Brain microvascular endothelial cell (primary cell): Measurements from ENCODE around the gene KATNAL1.
A peak's percentile ranks its signal among the peaks of the same experiment; 100 is the strongest.

Experiments
- DNase-seq: peaks from one replicate; pipeline ENCODE4 v3.0.0-alpha.2; 2020
- H3K27ac ChIP-seq: fragments of 250-450 bp; sonication (Bioruptor Pico); 2 replicates; pipeline ENCODE4 v1.5.1; 2020; ENCODE audit warnings: mild to moderate bottlenecking, moderate library complexity
- H3K27me3 ChIP-seq: fragments of 250-450 bp; sonication (Bioruptor Pico); replicated peaks from 2 replicates; pipeline ENCODE4 v1.5.1; 2020; ENCODE audit warnings: mild to moderate bottlenecking
- H3K36me3 ChIP-seq: fragments of 250-450 bp; sonication (Bioruptor Pico); replicated peaks from 2 replicates; pipeline ENCODE4 v1.5.1; 2020; ENCODE audit warnings: mild to moderate bottlenecking
- H3K4me3 ChIP-seq: 2 replicates; pipeline ENCODE4 v1.5.1; 2011; ENCODE audit warnings: low read depth, mild to moderate bottlenecking, control low read depth, low read length, moderate library complexity
- CTCF ChIP-seq: IDR thresholded peaks from 2 replicates; pipeline ENCODE4 v1.5.1; 2011; ENCODE audit warnings: low read depth, mild to moderate bottlenecking, moderate library complexity, low read length, control low read depth, inconsistent platforms; ENCODE audit errors: missing control alignments
- in situ Hi-C: cut with HindIII; loops from 2 replicates; pipeline ENCODE4 v1.10.0; 2017; ENCODE audit warnings: low sequenced_read_pairs, low pct_ligation_motif_present

The KATNAL1 gene

GRCh38 chr13:30337061-30337610 lies 29.8 kb upstream of the KATNAL1 start:
- DNase-seq, result no peak
- in situ Hi-C loops, result no loop called here
- H3K36me3 ChIP-seq, result no peaks in the 10 kb centered on the region
- H3K27ac ChIP-seq, result no peak overlapping the region
- H3K27me3 ChIP-seq, result no peaks in the 10 kb centered on the region
- no peak overlapping the region for H3K4me3 ChIP-seq
- TF ChIP-seq CTCF, result no peak

GRCh38 chr13:30334663-30335386 lies 27.5 kb upstream of the KATNAL1 start:
- Histone ChIP-seq H3K36me3 (no peaks in the 10 kb centered on the region), H3K27me3 (no peaks in the 10 kb centered on the region), H3K4me3 (no peak overlapping the region), H3K27ac (no peak overlapping the region)
- DNase-seq, result no peak
- peak; percentile 58 for TF ChIP-seq CTCF
- in situ Hi-C loops, result no loop called here

- H3K4me3 ChIP-seq, result no peak overlapping the region
- no peak for DNase-seq
- H3K27ac ChIP-seq, result no peak overlapping the region
- TF ChIP-seq CTCF, result no peak
- no peaks in the 10 kb centered on the region for H3K27me3 ChIP-seq
- in situ Hi-C loops, result no loop called here
- no peaks in the 10 kb centered on the region for H3K36me3 ChIP-seq
Measured at GRCh38 chr13:30333616-30334015, 26.3 kb upstream of the KATNAL1 start.

DNA sequence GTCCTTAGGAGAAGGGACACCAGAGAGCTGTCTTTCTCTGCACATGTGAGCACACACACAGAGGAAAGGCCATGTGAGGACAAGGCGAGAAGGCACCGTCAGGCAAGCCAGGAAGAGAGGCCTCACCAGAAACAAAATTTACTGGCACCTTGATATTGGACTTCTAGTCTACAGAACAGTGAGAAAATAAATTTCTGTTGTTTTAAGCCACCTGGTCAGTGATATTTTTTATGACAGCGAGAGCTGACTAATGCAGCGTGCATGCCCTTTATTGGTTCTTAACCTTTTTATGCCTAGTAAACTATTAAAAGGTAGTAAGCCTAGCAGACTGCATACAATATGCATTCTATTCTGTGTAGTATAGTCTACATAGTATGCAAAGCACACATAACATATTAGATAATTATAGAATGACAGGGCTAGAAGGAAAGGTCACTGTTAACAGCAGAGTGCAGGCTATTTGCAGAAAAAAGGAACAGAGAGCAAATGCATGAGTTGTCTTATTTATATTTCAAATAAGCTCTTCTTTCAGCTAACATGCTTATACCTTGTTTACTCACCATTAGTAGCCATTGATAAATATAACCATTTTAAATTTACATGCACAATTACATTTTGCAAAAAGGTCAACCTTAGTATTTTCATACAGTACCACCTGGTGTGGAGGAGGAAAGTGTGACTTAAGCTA lies 25.2 kb upstream of the KATNAL1 start:
- Histone ChIP-seq H3K27me3 (no peaks in the 10 kb centered on the region), H3K4me3 (no peak overlapping the region), H3K27ac (no peak overlapping the region), H3K36me3 (no peaks in the 10 kb centered on the region)
- no peak for DNase-seq
- in situ Hi-C loops, result no loop called here
- no peak for TF ChIP-seq CTCF

DNA sequence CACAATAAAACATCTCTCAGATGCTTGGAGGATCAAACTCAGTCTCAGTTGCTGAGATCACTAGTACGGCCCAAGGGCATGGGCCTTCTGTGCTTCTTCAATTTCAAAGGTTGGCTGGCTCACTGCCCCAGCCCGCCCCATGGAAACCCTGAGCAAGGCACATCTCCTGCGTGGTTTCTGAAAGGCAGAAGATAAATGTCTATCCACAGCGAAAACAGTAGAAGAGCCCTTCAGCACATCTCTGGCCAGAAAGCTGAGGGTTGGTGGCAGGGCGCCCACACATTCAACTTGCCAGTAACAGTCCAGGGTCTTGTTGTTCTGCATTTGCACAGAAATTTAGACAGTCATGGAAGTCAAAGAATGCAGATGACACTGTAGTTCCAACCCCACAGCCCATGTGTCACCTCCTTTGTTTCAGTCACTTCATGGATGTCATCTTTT lies 24.0 kb upstream of the KATNAL1 start:
- Histone ChIP-seq H3K27me3 (no peaks in the 10 kb centered on the region), H3K36me3 (no peaks in the 10 kb centered on the region), H3K27ac (no peak overlapping the region), H3K4me3 (no peak overlapping the region)
- in situ Hi-C loops, result no loop called here
- TF ChIP-seq CTCF, result no peak
- DNase-seq, result no peak
